SKM-1 treated with dmso at 0.1 percent for 144 hours (cell line): ENCODE data around the gene MTMR2.

ENCODE experiments used
- DNase-seq: peaks from one replicate; lab custom pipeline; 2025; ENCODE audit not compliant: unreplicated experiment; lab: John Stamatoyannopoulos, UW

MTMR2 gene

DNA sequence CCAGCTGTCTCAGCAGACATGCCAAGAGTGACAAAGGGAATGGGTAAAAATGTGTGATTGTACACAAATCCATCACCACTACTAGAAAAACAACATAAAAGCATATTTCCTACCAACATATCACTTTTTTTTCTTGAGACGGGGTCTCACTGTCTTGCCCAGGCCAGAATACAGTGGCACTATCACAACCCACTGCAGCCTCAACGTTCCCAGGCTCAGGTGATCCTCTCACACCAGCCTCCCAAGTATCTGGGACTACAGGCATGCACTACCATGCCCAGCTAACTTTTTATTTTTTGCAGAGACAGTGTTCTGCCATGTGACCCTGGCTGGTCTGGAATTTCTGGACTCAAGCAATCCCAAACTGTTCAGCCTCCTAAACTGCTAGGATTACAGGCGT, 5.2 kb downstream of the MTMR2 start:
- no peak for DNase-seq

DNA sequence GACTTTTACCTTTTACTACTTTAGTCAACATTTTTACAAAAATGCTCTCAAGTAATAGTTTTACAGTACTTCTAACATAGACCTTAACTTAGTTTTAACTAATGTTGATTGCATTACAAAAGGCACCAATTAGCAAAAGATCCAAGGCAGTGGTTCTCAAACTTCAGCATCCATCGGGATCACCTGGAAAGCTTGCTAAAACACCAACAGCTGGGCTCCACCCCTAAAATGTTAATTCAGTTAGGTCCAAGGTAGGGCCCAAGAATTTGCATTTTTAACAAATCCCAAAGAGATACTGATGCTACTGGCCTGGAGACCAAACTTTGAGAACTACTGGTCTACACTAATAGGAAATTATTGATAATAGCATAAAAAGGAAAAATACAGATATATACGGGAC, 5.9 kb downstream of the MTMR2 start:
- no peak for DNase-seq

DNA sequence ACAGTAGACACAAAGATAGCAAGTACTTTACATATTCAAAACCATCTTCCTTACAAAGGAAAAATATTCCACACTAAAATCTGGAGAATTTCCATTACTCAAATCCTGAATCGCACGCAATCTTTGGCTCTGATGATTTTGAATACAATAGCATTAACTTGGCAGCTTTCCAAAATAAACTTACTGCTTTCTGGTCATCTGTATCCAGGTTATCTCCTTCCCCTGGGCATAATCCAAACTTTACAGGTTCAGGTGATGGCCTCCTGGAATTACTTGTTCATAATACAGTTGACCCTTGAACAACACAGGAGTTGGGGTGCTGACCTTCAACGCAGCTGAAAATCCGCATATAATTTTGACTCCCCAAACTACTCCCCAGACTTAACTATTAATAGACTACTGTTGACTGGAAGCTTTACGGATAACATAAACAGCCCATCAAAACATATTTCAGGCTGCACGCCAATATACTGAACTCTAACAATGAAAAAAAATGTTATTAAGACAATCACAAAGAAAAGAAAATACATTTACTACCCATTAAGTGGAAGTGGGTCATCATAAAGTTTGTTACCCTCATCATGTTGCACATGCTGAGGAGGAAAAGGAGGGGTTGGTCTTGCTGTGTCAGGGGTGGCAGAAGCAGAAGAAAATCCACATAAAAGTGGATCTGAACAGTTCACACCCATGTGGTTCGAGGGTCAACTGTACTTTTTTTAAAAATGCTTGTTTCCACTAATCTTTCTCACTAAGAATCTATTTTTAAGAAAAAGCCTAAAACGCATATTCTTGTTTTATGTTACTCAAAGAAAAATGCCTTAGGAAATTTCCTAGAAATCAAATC, 6.5 kb downstream of the MTMR2 start:
- no peak for DNase-seq

DNA sequence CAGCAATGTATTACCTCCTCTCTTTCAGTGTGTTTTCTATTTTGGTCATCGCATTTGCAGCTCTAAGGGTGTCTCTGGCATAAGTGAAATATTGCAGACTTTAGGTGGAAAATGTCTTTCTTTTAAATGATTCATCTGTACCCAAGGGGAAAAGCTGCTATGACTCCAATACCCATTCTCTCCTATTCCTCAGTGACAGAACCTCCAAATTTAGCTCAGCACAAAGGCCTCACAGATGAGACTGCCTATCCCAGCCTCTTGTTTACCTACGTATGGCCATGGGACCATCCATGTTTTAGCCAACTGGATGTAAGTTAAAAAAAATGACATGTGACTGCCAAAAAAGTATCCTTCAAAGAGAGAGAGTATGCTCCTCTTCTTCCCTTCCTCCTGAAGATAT, 7.9 kb downstream of the MTMR2 start:
- DNase-seq, result no peak

DNA sequence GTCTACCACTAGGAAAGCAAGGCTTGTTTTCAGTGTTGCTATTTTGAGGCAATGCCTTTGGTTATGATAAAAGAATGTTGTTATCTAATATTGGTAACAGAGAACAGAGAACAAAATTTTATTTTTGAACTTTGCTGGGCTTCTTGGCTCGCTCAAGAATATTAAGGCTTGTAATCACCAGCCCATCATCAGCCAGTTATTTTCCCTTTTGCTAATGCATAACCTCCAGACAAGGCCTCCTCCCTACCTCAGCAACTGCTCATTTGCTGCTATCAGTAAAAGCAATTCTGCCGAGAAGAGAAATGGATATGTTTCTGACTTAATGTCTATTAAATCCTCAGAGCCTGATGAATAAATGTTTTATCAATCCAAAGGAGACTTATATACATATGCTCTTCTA, 8.9 kb downstream of the MTMR2 start:
- no peak for DNase-seq

DNA sequence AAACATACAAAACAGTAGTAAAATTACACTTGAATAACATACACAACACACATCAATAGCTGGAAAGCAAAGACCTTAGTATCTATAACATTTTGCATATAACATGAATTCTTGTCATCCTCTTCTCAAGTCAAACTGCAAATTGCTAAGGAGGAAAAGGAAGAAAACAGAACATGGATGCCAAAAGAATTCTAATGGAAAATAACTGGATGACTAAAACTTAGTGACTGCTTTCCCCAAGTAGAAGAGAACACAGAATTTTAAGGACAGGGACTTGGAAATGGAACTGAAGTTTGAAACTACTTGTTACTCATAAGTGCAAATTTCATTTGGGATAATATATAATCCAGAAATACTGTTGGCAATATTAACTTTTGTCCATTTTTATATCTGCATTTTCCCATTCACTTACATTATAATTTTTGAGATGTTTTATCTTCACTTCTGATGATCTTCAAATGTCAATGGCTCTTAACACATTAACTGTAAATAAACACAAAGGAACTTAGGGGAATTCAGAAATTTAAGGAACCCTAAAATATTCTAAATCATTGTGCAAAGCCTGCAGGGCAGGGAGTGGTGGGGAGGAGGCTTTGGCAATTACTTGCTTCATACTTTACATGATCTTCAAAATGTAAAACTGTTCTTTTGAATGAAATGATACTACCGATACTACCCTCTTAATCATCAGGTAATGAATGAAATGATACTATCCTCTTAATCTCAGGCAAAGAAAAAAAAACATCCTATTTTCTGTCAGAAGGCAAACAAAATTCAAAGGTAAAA, 9.9 kb downstream of the MTMR2 start:
- no peak for DNase-seq

DNA sequence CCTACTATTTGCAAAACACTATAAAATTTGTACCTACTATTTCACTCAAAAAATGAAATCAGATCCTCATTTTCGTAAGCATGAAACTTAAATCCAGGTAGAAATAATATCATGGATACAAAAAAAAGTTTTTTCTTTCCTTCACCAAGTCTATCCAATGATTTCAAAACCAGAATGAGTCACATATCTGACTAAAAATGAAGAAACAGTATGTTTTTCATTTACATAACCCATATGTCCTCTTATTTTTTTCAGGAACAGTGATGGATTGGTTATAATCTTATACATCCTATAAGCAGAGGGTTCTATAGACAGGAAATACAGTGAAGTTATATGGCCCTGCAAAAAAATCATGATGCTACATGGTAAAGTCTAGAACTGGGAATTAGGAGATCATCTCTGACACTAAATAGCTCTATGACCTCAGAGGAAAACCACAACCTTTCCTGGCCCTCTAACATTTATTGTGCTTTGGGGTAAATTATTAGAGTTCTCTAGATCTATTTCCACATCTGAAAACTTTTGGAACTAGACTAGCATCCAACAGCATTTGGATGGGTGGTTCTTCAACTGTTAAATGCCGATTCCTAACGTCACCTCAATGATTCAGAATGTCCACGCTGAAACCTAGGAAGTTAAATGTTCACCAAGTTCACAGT, 10.9 kb downstream of the MTMR2 start:
- no peak for DNase-seq

DNA sequence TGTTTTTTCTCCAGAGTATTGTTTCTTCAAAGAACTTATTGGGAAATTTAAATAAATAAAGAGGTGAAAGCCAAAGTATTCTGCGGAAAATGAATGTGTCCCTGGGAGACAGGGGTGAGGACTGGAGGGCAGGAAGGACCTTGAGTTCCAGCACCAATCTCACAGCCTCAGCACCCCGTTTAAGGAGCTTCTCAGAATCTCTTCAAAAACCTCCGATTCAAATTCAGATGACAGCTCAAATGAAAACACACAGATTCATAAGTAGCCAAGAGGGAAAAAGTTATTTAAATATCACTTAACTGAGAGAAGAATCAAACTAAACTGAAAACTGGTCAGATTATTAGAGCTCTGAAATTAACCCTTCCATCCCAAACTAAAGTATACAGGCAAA, 12.5 kb downstream of the MTMR2 start:
- DNase-seq, result no peak

DNA sequence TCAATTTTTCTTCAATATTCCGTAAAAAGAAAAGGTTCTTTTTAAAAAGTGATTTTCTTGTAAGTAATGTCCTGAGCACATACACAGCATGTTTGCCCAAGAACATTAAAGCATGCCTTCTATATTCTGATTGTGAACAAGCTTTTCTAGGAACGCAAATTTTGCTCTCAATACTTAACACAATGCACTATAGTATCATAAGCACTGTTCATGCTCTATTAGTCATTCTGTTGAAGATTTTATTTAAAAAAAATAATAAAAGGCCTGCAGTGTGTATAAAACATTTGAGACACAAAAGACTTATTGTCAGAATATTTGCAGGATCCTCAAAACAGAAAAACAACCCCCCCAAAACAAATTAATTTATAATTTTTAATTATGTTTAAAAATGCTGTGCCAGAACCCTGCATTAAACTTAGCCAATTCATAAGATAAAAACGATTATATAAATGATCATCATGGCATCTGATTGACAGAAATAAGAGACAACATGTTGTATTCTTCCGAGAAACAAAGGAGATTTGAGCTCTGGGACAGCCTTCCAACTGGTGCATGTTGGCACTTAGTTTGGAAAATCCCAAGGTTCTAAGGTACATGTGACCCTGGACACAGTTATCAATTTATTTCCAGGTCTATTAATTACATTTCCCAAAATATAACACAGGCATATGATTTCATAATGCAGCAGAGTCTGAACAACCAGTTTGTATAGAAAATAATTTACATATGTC, 13.1 kb downstream of the MTMR2 start:
- DNase-seq, result no peak

DNA sequence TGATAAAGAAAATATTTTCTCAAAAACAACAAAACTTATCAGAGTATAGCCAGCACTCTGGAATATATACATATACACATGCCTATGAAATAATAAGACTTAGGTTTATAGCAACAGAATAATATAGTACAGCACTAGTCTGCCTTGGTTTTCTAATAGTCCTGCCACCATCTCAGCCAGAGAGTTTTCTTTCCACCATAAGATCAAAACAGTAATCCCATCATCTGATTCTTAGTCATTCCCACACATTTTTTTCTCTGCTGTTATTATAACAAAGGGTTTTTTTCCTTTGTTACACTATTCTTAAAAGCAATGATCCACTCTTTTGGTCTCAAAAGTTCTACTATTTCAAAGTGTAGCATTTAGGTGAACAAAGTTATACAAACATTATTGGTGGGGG, 15.1 kb downstream of the MTMR2 start:
- no peak for DNase-seq

DNA sequence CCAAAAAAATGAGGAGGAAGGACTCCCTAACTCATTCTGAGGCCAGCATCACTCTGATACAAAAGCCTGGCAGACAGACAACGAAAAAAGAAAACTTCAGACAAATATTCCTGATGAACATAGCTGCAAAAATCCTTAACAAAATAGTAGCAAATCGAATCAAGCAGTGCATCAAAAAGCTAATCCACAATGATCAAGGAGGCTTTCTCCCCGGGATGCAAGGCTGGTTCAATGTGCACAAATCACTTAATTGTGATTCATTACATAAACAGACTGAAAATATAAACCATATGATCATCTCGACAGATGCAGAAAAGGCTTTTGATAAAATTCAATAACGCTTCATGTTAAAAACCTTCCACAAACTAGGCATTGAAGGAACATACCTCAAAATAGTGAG, 16.4 kb downstream of the MTMR2 start:
- no peak for DNase-seq

DNA sequence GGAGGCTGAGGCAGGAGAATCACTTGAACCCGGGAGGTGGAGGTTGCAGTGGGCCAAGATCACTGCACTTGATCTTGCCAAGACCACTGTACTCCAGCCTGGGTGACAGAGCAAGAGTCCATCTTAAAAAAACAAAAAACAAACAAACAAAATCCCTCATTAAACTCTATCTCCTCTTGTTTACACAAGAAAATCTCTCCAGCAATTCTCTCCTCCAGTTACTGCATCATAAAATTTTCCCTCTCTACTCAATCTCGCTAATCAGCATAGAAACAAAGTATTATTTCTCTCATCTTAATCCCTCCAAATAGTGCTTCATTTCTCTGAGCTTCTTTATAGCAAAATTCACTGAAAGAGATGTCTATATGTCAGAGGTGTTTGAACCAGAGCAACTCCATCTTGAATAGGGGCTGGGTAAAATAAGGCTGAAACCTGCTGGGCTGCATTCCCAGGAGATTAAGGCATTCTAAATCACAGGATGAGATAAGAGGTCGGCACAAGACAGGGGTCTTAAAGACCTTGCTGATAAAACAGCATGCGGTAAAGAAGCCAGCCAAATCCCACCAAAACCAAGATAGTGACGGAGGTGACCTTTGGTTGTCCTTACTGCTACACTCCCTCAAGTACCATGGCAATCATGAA, 19.8 kb downstream of the MTMR2 start:
- no peak for DNase-seq

DNA sequence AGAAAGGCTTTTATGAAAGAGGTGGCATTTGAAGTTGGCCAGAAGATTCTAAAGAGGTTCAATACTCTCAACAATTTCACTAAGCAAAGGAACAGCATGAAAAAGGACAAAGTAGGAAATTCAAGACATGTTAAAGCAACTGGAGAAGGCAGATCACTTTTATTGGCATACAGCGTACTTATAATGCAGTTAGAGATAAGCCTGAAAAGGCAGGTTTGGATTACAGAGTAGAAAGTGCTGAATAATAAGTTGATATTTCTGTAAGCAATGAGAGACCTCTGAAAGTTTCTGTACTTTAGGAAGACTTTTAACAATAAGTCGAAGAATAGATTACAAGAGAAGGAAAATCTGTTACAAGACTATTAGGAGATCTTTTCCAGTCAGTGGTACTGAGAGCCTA, 25.1 kb downstream of the MTMR2 start:
- no peak for DNase-seq

DNA sequence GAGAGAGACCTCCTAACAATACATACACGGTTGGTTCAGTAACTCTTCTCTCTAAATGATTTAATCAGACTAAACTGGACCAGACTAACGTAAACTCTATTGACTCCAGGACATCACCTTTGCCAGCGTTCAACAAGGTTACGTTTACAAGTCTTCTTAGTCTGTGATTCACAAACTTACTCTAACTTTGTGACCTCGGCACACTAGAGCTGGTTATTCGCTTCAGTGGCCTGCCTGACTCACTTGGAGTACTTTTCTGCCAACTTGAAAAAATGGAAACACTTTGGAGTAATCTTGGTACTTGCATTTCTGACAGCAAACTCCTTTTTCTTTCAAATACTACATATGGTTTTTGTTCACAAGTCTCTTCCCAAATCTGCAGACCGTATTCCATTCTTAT, 26.2 kb downstream of the MTMR2 start:
- DNase-seq, result no peak

DNA sequence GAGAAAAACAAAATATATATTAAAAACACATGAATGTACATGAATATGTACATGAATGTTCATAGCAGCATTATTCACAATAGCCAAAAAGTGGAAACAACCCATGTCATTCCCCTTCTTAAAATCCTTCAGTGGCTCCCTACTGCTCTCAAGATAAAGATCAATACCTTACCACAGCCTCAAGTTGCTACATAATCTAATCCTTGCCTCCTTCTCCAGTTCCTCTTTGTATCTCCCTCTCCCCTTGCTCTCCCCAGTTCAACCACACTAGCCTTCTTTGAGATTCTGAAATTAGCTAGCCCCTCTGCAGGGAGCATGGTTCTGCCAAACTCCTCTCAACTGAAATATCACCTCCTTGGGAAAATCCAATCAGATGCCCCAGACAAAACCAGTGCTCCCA, 28.1 kb downstream of the MTMR2 start:
- peak; percentile 80 for DNase-seq

DNA sequence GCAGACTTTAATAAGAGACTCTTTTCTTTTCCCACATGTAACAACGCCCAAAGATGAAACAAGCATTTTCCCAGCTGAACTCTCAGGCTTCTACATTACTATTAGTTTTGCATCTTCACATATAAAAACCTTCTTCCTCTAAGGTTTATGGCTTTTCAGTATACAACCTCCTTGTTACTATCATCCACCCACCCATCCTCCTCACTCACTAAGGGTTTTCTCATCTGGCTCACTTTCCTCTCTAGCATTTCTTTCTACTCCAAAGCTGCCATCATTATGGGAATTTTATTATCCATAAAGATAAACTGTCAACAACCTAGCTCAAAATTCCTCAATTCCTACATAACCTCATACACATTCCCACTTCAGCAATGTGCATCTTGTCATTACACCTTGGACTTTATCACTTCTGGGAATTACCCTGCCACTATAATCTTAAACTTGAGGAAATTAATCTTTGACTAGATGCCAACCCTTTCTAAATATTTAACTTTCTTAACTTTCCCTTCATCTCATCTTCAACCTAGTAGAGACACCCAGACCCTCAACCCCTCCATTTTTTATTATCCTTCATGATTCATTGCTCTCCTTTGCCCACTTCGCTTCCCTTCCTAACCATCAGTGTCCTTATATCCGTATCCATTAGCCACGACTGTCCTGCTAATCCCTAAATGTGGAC, 30.9 kb downstream of the MTMR2 start:
- no peak for DNase-seq

DNA sequence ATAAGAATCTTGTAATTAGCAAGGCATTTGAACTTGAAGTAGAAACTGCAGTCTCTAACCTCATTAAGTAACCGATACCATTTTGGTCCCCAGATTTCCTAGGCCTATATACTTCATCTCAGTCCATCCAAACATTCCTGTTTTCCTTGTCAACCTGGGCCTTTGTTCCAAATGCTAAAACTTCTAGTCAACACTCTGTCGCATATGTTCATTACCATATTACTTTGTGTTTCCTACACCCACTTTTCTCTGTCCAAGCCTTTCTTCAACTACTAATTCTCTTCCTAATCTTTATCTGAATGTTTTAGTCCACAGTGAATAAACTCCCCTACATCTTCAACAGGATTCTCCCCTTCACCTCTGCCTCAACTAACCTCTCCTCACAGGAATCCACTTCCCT, 31.4 kb downstream of the MTMR2 start:
- no peak for DNase-seq

DNA sequence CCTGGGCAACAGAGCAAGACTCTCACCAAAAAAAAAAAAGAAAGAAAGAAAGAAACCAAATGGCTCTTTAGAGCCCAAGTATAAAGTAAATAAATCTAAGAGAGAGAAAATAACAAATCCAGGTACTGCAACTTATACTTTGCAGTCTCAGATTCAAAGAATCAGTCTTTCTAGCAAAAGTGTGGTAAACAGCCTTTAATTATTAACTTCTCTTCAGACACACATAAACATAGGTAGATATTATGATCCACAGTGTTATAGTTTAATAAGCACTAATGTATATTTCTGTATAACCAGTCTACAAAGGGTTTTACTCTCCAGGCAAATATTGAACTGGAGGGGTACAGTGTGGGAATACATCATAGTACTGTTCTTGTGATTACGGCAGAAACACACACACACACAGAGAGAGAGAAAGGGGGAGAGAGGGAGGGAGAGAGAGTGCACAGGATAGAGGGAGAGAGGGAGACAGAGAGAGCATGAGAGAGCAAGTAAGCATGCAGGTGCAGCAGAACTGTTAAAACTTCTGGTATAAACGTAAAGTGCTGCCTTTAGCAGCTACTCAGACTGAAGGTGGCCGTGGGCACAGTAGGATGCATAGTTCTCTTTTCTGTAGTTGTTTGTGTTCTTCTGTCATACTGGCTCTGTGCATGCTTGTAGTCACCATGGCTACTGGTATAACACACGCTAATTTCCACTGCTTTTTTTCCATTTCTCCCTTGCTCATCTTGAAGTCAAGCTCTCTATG, 32.3 kb downstream of the MTMR2 start:
- DNase-seq, result no peak

DNA sequence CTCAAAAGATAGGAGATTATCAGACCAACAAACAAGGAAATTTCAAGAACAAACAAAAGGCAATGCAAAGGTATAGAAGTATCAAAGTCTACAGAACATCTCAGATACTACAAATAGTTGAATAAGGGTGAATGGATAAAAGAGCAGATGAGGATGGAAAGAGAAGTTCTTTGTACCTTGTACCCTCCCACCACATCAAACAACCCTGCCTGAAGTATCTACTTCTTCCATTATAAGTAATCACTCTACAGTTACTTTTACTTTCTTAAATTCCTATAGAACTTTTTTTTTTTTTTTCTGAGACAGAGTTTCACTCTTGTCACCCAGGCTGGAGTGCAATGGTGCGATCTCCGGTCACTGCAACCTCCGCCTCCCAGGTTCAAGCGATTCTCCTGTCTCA, 35.1 kb downstream of the MTMR2 start:
- no peak for DNase-seq

DNA sequence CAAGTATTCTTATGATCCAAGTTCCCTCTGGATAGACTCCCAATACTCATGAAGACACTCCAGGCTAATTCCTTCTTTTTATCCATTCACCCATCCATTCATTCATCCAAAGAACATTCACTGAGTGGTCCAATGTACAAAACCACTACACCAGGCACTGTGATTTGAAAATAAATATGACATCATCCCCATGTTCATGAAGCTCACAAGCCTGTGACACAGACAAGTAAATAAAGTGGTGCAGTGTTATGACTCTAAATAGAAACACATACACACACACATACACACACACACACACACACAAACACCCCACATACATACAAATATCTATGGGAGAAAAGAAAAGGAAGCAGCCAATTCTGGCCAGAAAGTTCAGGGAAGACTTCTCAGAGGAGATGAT, 35.5 kb downstream of the MTMR2 start:
- no peak for DNase-seq
